Lower leg skin (tissue), 3 donors: ENCODE measurements around the gene TMEM151B.

Experiments
- POLR2A ChIP-seq, 2 donors: fragments of 450-650 bp; IDR thresholded peaks; one replicate each; pipeline ENCODE4 v1.6.1; 2016 to 2017; ENCODE audit warnings: antibody characterized with exemption in 2 of 2, mild to moderate bottlenecking in 1 of 2, moderate library complexity in 1 of 2
- TF ChIP-seq, protein P1 (sequence below), 3 donors: fragments of 450-650 bp; IDR thresholded peaks; one replicate each; pipeline ENCODE4 v1.5.1; 2016; ENCODE audit warnings: antibody characterized with exemption in 3 of 3, mild to moderate bottlenecking in 3 of 3, moderate library complexity in 2 of 3

DNA sequence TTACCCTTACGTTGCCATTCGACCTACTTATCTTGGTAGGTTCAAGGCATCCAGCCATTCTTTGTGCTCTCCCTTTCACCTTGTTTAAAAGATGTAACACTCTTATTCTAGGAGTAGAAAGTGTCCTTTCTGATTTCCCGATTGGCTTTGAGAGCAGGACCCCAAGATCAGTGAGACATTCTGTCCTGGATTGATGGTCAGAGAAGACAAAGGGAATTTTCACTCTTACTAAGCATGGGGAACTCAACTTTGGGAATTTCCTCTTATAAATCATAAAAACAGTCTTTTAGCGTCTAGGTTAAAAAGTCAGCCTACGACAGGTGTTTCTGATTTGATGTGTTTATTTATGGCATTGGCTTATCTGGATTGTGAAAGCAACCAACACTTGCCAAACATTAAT is 45.7 kb downstream of the TMEM151B start:
- TF ChIP-seq, protein P1, sequence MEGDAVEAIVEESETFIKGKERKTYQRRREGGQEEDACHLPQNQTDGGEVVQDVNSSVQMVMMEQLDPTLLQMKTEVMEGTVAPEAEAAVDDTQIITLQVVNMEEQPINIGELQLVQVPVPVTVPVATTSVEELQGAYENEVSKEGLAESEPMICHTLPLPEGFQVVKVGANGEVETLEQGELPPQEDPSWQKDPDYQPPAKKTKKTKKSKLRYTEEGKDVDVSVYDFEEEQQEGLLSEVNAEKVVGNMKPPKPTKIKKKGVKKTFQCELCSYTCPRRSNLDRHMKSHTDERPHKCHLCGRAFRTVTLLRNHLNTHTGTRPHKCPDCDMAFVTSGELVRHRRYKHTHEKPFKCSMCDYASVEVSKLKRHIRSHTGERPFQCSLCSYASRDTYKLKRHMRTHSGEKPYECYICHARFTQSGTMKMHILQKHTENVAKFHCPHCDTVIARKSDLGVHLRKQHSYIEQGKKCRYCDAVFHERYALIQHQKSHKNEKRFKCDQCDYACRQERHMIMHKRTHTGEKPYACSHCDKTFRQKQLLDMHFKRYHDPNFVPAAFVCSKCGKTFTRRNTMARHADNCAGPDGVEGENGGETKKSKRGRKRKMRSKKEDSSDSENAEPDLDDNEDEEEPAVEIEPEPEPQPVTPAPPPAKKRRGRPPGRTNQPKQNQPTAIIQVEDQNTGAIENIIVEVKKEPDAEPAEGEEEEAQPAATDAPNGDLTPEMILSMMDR (IDR thresholded peaks at IDR 0.05) = no peak
- TF ChIP-seq POLR2A (IDR thresholded peaks at IDR 0.05) = no peak
